ENCODE results near the gene S100A6. TPM values are rescaled to one million over a fixed set of nuclear protein-coding genes. Genes with fewer than 3 reads are reported as not detected.
"Not testable (repeated sequence)": the region's sequence is repeated elsewhere in the genome, so short reads cannot be mapped to it uniquely, and the experiment has no call there.

Gene S100A6
- polyA plus RNA-seq (2013, experiment 1 of 2), result 1,233 TPM
- 1,286 TPM for polyA plus RNA-seq (2013, experiment 2 of 2)

DNA sequence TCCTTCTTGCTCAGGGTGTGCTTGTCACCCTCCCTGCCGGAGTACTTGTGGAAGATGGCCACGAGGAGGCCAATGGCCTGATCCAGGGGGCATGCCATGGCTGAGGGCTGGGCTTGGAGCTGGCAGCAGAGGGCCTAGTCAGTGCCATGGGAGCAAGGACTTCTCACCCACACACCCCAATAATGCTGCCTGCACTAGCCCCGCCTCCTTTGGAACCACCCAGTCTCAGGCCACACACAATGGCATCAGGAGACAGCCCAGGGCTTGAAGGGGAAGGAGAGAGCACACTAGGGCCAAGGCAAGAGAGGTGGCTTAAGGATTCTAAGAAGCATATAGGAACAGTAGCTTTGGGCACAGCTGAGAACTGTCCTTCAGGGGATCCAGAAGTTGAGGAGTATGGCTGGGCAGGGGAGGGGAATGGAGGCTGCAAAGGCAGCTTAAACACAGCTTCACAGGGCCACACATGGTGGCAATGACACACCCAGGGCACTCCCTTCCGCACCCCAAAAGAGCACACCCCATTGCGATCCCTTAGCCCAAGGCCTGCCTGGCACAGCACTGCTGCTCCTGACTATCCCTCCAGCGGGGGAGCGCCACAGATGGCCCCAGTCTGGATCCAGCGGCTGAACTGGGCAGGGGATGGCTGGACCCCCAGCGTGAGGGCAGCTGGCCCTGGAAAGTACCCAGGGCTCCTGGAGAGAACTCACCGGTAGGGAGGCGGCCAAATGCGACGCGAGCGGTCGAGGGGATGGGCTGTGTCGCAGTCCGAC lies at the start of gene S100A6:
TSS of gene S100A6 (minus strand) at position 750 of the 770 bp plus-strand sequence. CDS start at position 98, 652 bp downstream.
- Histone ChIP-seq H2AFZ (ENCODE audit: low read depth, low read length) (no peak within 1 kb of the TSS), H3K14ac (ENCODE audit: low read length in 2 of 2) (peak within 1 kb of the TSS in 1 of 2 experiments; percentile 2), H3K27me3 (ENCODE audit: control insufficient read depth in 1 of 2, insufficient read depth in 1 of 2, low read length in 2 of 2) (no peaks in the 10 kb centered on the region), H3K4ac (ENCODE audit: low read depth in 1 of 2, low read length in 2 of 2) (peak within 1 kb of the TSS; percentile 77 to 82), H4K8ac (ENCODE audit: low read length) (peak within 1 kb of the TSS; percentile 97), H3K9ac (ENCODE audit: low read length) (peak within 1 kb of the TSS; percentile 98), H2BK15ac (ENCODE audit: low read depth, poor library complexity, severe bottlenecking) (peak within 1 kb of the TSS; percentile 80), H3K23ac (ENCODE audit: low read length in 2 of 2) (peak within 1 kb of the TSS; percentile 10 to 37), H2BK5ac (ENCODE audit: low read depth, low read length, poor library complexity, severe bottlenecking) (peak within 1 kb of the TSS; percentile 26), H2BK12ac (ENCODE audit: low read length in 2 of 2) (peak within 1 kb of the TSS; percentile 59 to 86), H2AK5ac (ENCODE audit: low read length, severe bottlenecking) (peak within 1 kb of the TSS; percentile 94), H3K9me3 (ENCODE audit: control insufficient read depth, low read length) (no peaks in the 10 kb centered on the region), H3K36me3 (ENCODE audit: control insufficient read depth in 1 of 2, insufficient read depth in 2 of 2, low read depth in 1 of 2, low read length in 2 of 2) (peaks cover 8 to 13% of the 10 kb centered on the region in 2 experiments), H3K4me2 (ENCODE audit: low read length, poor library complexity, severe bottlenecking) (peak within 1 kb of the TSS; percentile 60), H3K18ac (ENCODE audit: low read depth in 1 of 2, low read length in 2 of 2) (peak within 1 kb of the TSS; percentile 85 to 96), H3K4me1 (ENCODE audit: control insufficient read depth, insufficient read depth, low read depth, low read length) (peaks cover 47% of the 10 kb centered on the region), H3K4me3 (ENCODE audit: insufficient read depth in 1 of 2, low read depth in 1 of 2, low read length in 2 of 2) (peak within 1 kb of the TSS; percentile 68 to 97), H2BK120ac (ENCODE audit: low read depth, low read length) (peak within 1 kb of the TSS; percentile 62), H3K79me1 (replicated peaks; ENCODE audit: low read length, poor library complexity, severe bottlenecking) (peaks cover 2% of the 10 kb centered on the region), H4K91ac (ENCODE audit: low read length) (peak within 1 kb of the TSS; percentile 91), H3K27ac (ENCODE audit: low read length, poor library complexity, severe bottlenecking) (peak within 1 kb of the TSS; percentile 98)
- peak; percentile 34 for DNase-seq
- WGBS, result 70% methylated on average over 15 of the region's 18 CpGs

DNA sequence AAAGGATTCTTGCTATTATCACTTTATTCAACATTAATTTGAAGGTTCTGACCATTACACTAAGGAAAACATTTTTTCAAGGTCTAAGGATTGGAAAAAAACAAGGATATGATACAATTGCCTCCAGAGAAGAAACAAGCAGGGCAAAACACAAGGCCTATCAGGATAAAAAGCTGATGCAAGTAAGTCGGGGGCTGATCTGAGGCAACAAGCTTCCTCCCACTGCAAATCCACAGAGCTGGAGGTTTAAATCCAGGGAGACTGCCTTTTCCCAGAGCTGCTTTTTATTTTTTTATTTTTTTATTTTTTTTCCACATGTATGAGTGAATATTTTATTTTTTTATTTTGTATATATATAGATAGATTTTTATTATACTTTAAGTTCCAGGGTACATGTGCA lies 49.2 kb upstream of the S100A6 start:
- no peak overlapping the region for H3K23ac ChIP-seq (ENCODE audit: low read length in 2 of 2)
- no peak overlapping the region for H3K14ac ChIP-seq (ENCODE audit: low read length in 2 of 2)
- WGBS, result 92% methylated on average over 1 of the region's 1 CpG
- H3K9ac ChIP-seq (ENCODE audit: low read length), result no peak overlapping the region
- no peak for DNase-seq
- no peak overlapping the region for H4K91ac ChIP-seq (ENCODE audit: low read length)
- no peak overlapping the region for H2BK12ac ChIP-seq (ENCODE audit: low read length in 2 of 2)
- H3K4me3 ChIP-seq (ENCODE audit: insufficient read depth in 1 of 2, low read depth in 1 of 2, low read length in 2 of 2), result no peak overlapping the region
- no peak overlapping the region for H3K27ac ChIP-seq (ENCODE audit: low read length, poor library complexity, severe bottlenecking)
- no peak overlapping the region for H2BK5ac ChIP-seq (ENCODE audit: low read depth, low read length, poor library complexity, severe bottlenecking)
- no peak overlapping the region for H3K4ac ChIP-seq (ENCODE audit: low read depth in 1 of 2, low read length in 2 of 2)
- no peak overlapping the region for H2BK15ac ChIP-seq (ENCODE audit: low read depth, poor library complexity, severe bottlenecking)
- H3K4me2 ChIP-seq (ENCODE audit: low read length, poor library complexity, severe bottlenecking), result no peak overlapping the region
- no peaks in the 10 kb centered on the region for H3K4me1 ChIP-seq (ENCODE audit: control insufficient read depth, insufficient read depth, low read depth, low read length)
- no peaks in the 10 kb centered on the region for H3K27me3 ChIP-seq (ENCODE audit: control insufficient read depth in 1 of 2, insufficient read depth in 1 of 2, low read length in 2 of 2)
- no peak overlapping the region for H3K18ac ChIP-seq (ENCODE audit: low read depth in 1 of 2, low read length in 2 of 2)
- no peaks in the 10 kb centered on the region for H3K79me1 ChIP-seq (replicated peaks; ENCODE audit: low read length, poor library complexity, severe bottlenecking)
- H3K36me3 ChIP-seq (ENCODE audit: control insufficient read depth in 1 of 2, insufficient read depth in 2 of 2, low read depth in 1 of 2, low read length in 2 of 2), result no peaks in the 10 kb centered on the region
- no peak overlapping the region for H2AK5ac ChIP-seq (ENCODE audit: low read length, severe bottlenecking)
- no peak overlapping the region for H2AFZ ChIP-seq (ENCODE audit: low read depth, low read length)
- H3K9me3 ChIP-seq (ENCODE audit: control insufficient read depth, low read length), result no peaks in the 10 kb centered on the region
- H2BK120ac ChIP-seq (ENCODE audit: low read depth, low read length), result no peak overlapping the region
- no peak overlapping the region for H4K8ac ChIP-seq (ENCODE audit: low read length)

DNA sequence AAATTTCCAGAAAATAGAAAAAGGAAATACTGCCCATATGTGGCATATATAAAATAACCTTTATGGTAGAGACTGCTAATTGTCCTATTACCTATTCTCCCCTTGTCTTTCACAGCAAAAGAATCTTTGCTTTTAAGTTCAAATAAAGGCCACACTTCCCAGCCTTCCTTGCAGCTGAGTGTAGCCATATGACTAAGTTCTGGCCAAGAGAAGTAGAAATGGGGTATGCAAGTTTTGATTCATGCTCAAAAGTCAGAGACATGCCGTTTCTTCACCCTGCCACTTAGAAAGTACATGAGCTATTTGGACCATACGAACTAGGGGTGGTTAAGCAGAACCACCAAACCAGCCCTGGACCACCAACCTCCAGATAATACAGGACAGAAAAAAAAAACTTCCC lies 48.2 kb upstream of the S100A6 start:
- Histone ChIP-seq H3K14ac (ENCODE audit: low read length in 2 of 2) (no peak overlapping the region), H4K91ac (ENCODE audit: low read length) (no peak overlapping the region), H3K23ac (ENCODE audit: low read length in 2 of 2) (no peak overlapping the region), H3K9me3 (ENCODE audit: control insufficient read depth, low read length) (no peaks in the 10 kb centered on the region), H2BK120ac (ENCODE audit: low read depth, low read length) (no peak overlapping the region), H3K9ac (ENCODE audit: low read length) (no peak overlapping the region), H3K36me3 (ENCODE audit: control insufficient read depth in 1 of 2, insufficient read depth in 2 of 2, low read depth in 1 of 2, low read length in 2 of 2) (no peaks in the 10 kb centered on the region), H4K8ac (ENCODE audit: low read length) (no peak overlapping the region), H3K4ac (ENCODE audit: low read depth in 1 of 2, low read length in 2 of 2) (no peak overlapping the region), H3K4me1 (ENCODE audit: control insufficient read depth, insufficient read depth, low read depth, low read length) (peaks cover under 1% of the 10 kb centered on the region), H3K27me3 (ENCODE audit: control insufficient read depth in 1 of 2, insufficient read depth in 1 of 2, low read length in 2 of 2) (no peaks in the 10 kb centered on the region), H2AK5ac (ENCODE audit: low read length, severe bottlenecking) (no peak overlapping the region), H2BK12ac (ENCODE audit: low read length in 2 of 2) (no peak overlapping the region), H3K18ac (ENCODE audit: low read depth in 1 of 2, low read length in 2 of 2) (no peak overlapping the region), H3K4me3 (ENCODE audit: insufficient read depth in 1 of 2, low read depth in 1 of 2, low read length in 2 of 2) (no peak overlapping the region), H3K79me1 (replicated peaks; ENCODE audit: low read length, poor library complexity, severe bottlenecking) (no peaks in the 10 kb centered on the region), H3K27ac (ENCODE audit: low read length, poor library complexity, severe bottlenecking) (no peak overlapping the region), H2AFZ (ENCODE audit: low read depth, low read length) (no peak overlapping the region), H2BK5ac (ENCODE audit: low read depth, low read length, poor library complexity, severe bottlenecking) (no peak overlapping the region), H2BK15ac (ENCODE audit: low read depth, poor library complexity, severe bottlenecking) (no peak overlapping the region), H3K4me2 (ENCODE audit: low read length, poor library complexity, severe bottlenecking) (no peak overlapping the region)
- DNase-seq, result no peak
- WGBS, result 85% methylated on average over 2 of the region's 2 CpGs

DNA sequence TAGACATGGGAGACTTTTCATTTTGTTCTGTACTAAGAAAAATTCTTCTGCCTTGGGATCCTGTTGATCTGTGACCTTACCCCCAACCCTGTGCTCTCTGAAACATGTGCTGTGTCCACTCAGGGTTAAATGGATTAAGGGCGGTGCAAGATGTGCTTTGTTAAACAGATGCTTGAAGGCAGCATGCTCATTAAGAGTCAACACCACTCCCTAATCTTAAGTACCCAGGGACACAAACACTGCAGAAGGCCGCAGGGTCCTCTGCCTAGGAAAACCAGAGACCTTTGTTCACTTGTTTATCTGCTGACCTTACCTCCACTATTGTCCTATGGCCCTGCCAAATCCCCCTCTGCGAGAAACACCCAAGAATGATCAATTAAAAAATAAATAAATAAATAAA lies 47.7 kb upstream of the S100A6 start:
- DNase-seq; H3K4ac ChIP-seq (ENCODE audit: low read depth in 1 of 2, low read length in 2 of 2); H3K14ac ChIP-seq (ENCODE audit: low read length in 2 of 2); H2BK120ac ChIP-seq (ENCODE audit: low read depth, low read length); H3K9me3 ChIP-seq (ENCODE audit: control insufficient read depth, low read length); H3K18ac ChIP-seq (ENCODE audit: low read depth in 1 of 2, low read length in 2 of 2); H2AFZ ChIP-seq (ENCODE audit: low read depth, low read length); H4K91ac ChIP-seq (ENCODE audit: low read length); H3K4me3 ChIP-seq (ENCODE audit: insufficient read depth in 1 of 2, low read depth in 1 of 2, low read length in 2 of 2); H3K36me3 ChIP-seq (ENCODE audit: control insufficient read depth in 1 of 2, insufficient read depth in 2 of 2, low read depth in 1 of 2, low read length in 2 of 2); H3K4me2 ChIP-seq (ENCODE audit: low read length, poor library complexity, severe bottlenecking); H2BK5ac ChIP-seq (ENCODE audit: low read depth, low read length, poor library complexity, severe bottlenecking); H2BK15ac ChIP-seq (ENCODE audit: low read depth, poor library complexity, severe bottlenecking); H4K8ac ChIP-seq (ENCODE audit: low read length); H3K4me1 ChIP-seq (ENCODE audit: control insufficient read depth, insufficient read depth, low read depth, low read length); H3K27me3 ChIP-seq (ENCODE audit: control insufficient read depth in 1 of 2, insufficient read depth in 1 of 2, low read length in 2 of 2); H2BK12ac ChIP-seq (ENCODE audit: low read length in 2 of 2); H3K79me1 ChIP-seq (replicated peaks; ENCODE audit: low read length, poor library complexity, severe bottlenecking); H2AK5ac ChIP-seq (ENCODE audit: low read length, severe bottlenecking); H3K23ac ChIP-seq (ENCODE audit: low read length in 2 of 2); H3K27ac ChIP-seq (ENCODE audit: low read length, poor library complexity, severe bottlenecking); H3K9ac ChIP-seq (ENCODE audit: low read length): not testable (repeated sequence)
- 67% methylated on average over 1 of the region's 3 CpGs for WGBS

All from mesenchymal stem cell (in vitro differentiated cells and primary cell).